ENCODE results near the gene DDX39A. TPM values are rescaled to one million over a fixed set of nuclear protein-coding genes. Genes with fewer than 3 reads are reported as not detected.

The DDX39A gene
- total RNA-seq, 1 donor from 2014 or later, result 33.4 TPM

- Histone ChIP-seq H3K4me1 (peaks cover 39% of the 10 kb centered on the region), H3K36me3 (peaks cover 57% of the 10 kb centered on the region)
- intact Hi-C loops (cut with micrococcal nuclease), result no loop called here
Measured at GRCh38 chr19:14412324-14412995, 6.7 kb downstream of the DDX39A start.

GRCh38 chr19:14411938-14412245 lies 7.2 kb downstream of the DDX39A start:
- Histone ChIP-seq H3K9me3 (replicated peaks) (no peaks in the 10 kb centered on the region), H3K27ac (replicated peaks) (no peak overlapping the region), H3K4me3 (no peak overlapping the region), H3K36me3 (peaks cover 62% of the 10 kb centered on the region), H3K4me1 (peaks cover 34% of the 10 kb centered on the region), H3K27me3 (ENCODE audit: low read depth) (no peaks in the 10 kb centered on the region)
- DNase-seq, result no peak
- TF ChIP-seq CTCF (IDR thresholded peaks at IDR 0.05; ENCODE audit: borderline replicate concordance), result no peak
- intact Hi-C loops (cut with micrococcal nuclease), result no loop called here

More at GRCh38 chr19:14412324-14412995, 6.7 kb downstream of the DDX39A start:
- no peaks in the 10 kb centered on the region for H3K9me3 ChIP-seq (replicated peaks)
- no peak for DNase-seq
- no peak for TF ChIP-seq CTCF (IDR thresholded peaks at IDR 0.05; ENCODE audit: borderline replicate concordance)
- no peaks in the 10 kb centered on the region for H3K27me3 ChIP-seq (ENCODE audit: low read depth)
- H3K4me3 ChIP-seq, result no peak overlapping the region
- no peak overlapping the region for H3K27ac ChIP-seq (replicated peaks)

- H3K27ac ChIP-seq (replicated peaks), result no peak overlapping the region
- H3K4me3 ChIP-seq, result no peak overlapping the region
- intact Hi-C loops (cut with micrococcal nuclease), result no loop called here
- no peak for TF ChIP-seq CTCF (IDR thresholded peaks at IDR 0.05; ENCODE audit: borderline replicate concordance)
- peaks cover 34% of the 10 kb centered on the region for H3K4me1 ChIP-seq
- H3K9me3 ChIP-seq (replicated peaks), result no peaks in the 10 kb centered on the region
- H3K27me3 ChIP-seq (ENCODE audit: low read depth), result no peaks in the 10 kb centered on the region
- peaks cover 67% of the 10 kb centered on the region for H3K36me3 ChIP-seq
- no peak for DNase-seq
Measured at GRCh38 chr19:14411161-14411937, 7.8 kb downstream of the DDX39A start.

GRCh38 chr19:14410091-14411051 lies 8.8 kb downstream of the DDX39A start:
- Histone ChIP-seq H3K4me1 (peaks cover 34% of the 10 kb centered on the region), H3K4me3 (no peak overlapping the region), H3K9me3 (replicated peaks) (no peaks in the 10 kb centered on the region), H3K27me3 (ENCODE audit: low read depth) (no peaks in the 10 kb centered on the region), H3K36me3 (peaks cover 67% of the 10 kb centered on the region), H3K27ac (replicated peaks) (no peak overlapping the region)
- DNase-seq, result no peak
- intact Hi-C loops (cut with micrococcal nuclease), result no loop called here
- no peak for TF ChIP-seq CTCF (IDR thresholded peaks at IDR 0.05; ENCODE audit: borderline replicate concordance)

Measured in left ventricle myocardium inferior (tissue), 1 donor.